HEK293 (cell line): ENCODE results near the gene AKAP14.

Experiments
- CTCF ChIA-PET: fragments of 350-600 bp; formaldehyde crosslinking; extraction: SDS; loops from one replicate; lab custom pipeline; 2021; ENCODE audit warnings: antibody characterized with exemption; lab: Yijun Ruan, JAX
- POLR2A ChIA-PET: fragments of 300-600 bp; formaldehyde crosslinking; extraction: SDS; loops from one replicate; lab custom pipeline; 2020; ENCODE audit warnings: antibody characterized with exemption, inconsistent platforms; lab: Yijun Ruan, JAX
- H3K27ac ChIP-seq: fragments of 200-500 bp; sonication (Bioruptor generic); 2 replicates; pipeline ENCODE4 v1.5.1; 2014; ENCODE audit warnings: low read depth, low read length, control low read depth, inconsistent platforms; ENCODE audit errors: extremely low read depth
- H3K36me3 ChIP-seq, 2 experiments: fragments of 200-500 bp in 1 of 2; sonication (Bioruptor generic) in 1 of 2; 1 replicate in 1 of 2; 2 replicates in 1 of 2; pipeline ENCODE4 v1.5.1; 2014 to 2017; ENCODE audit warnings: inconsistent platforms in 2 of 2, low read length in 2 of 2; ENCODE audit not compliant: control insufficient read depth in 2 of 2, insufficient read depth in 1 of 2
- H3K4me1 ChIP-seq: fragments of 200-500 bp; sonication (Bioruptor generic); 2 replicates; pipeline ENCODE4 v1.5.1; 2014; ENCODE audit warnings: mild to moderate bottlenecking, low read length, inconsistent platforms; ENCODE audit not compliant: control insufficient read depth, insufficient read depth
- H3K4me3 ChIP-seq: 2 replicates; pipeline ENCODE4 v1.5.1; 2011; ENCODE audit warnings: low read depth, mild to moderate bottlenecking, control low read depth, low read length, moderate library complexity
- H3K9me3 ChIP-seq: fragments of 200-500 bp; sonication (Bioruptor generic); 2 replicates; pipeline ENCODE4 v1.5.1; 2014; ENCODE audit warnings: low read depth, low read length, inconsistent platforms; ENCODE audit not compliant: control insufficient read depth, insufficient read depth
- BCL11B ChIP-seq: fragments of 450-650 bp; formaldehyde crosslinking; IDR thresholded peaks from 2 replicates; pipeline ENCODE4 v1.5.1; 2016; ENCODE audit warnings: low read depth, missing biosample characterization, missing genetic modification characterization
- FEZF1 ChIP-seq: fragments of 450-650 bp; formaldehyde crosslinking; IDR thresholded peaks from 2 replicates; pipeline ENCODE4 v1.5.1; 2016; ENCODE audit warnings: missing biosample characterization, missing genetic modification characterization
- IKZF3 ChIP-seq: fragments of 450-650 bp; IDR thresholded peaks from 2 replicates; pipeline ENCODE4 v1.5.0; 2018; ENCODE audit warnings: missing biosample characterization, mild to moderate bottlenecking, missing genetic modification characterization, moderate library complexity
- KLF10 ChIP-seq: fragments of 450-650 bp; IDR thresholded peaks from 2 replicates; pipeline ENCODE4 v1.5.1; 2018; ENCODE audit warnings: missing biosample characterization, mild to moderate bottlenecking, missing genetic modification characterization
- KLF16 ChIP-seq: fragments of 450-650 bp; formaldehyde crosslinking; IDR thresholded peaks from 2 replicates; pipeline ENCODE4 v1.5.1; 2017; ENCODE audit warnings: missing biosample characterization, missing genetic modification characterization
- TRIM28 ChIP-seq: IDR thresholded peaks from 2 replicates; pipeline ENCODE4 v1.6.1; 2011; ENCODE audit warnings: low read length, control low read depth, borderline replicate concordance
- ZBTB8A ChIP-seq: fragments of 450-650 bp; formaldehyde crosslinking; IDR thresholded peaks from 2 replicates; pipeline ENCODE4 v1.5.1; 2016; ENCODE audit warnings: missing biosample characterization, missing genetic modification characterization
- ZFP37 ChIP-seq: fragments of 450-650 bp; formaldehyde crosslinking; IDR thresholded peaks from 2 replicates; pipeline ENCODE4 v1.5.1; 2016; ENCODE audit warnings: missing biosample characterization, missing genetic modification characterization
- ZNF132 ChIP-seq: fragments of 450-650 bp; formaldehyde crosslinking; IDR thresholded peaks from 2 replicates; pipeline ENCODE4 v1.5.1; 2017; ENCODE audit warnings: missing biosample characterization, missing genetic modification characterization, borderline replicate concordance
- ZNF140 ChIP-seq: fragments of 450-650 bp; formaldehyde crosslinking; IDR thresholded peaks from 2 replicates; pipeline ENCODE4 v1.5.1; 2016; ENCODE audit warnings: missing biosample characterization, missing genetic modification characterization
- ZNF148 ChIP-seq: fragments of 450-650 bp; formaldehyde crosslinking; IDR thresholded peaks from 2 replicates; pipeline ENCODE4 v1.5.0; 2017; ENCODE audit warnings: missing biosample characterization, missing genetic modification characterization, borderline replicate concordance
- ZNF223 ChIP-seq: fragments of 450-650 bp; formaldehyde crosslinking; IDR thresholded peaks from 2 replicates; pipeline ENCODE4 v1.5.1; 2016; ENCODE audit warnings: missing biosample characterization, missing genetic modification characterization
- ZNF248 ChIP-seq: fragments of 450-650 bp; formaldehyde crosslinking; IDR thresholded peaks from 2 replicates; pipeline ENCODE4 v1.5.1; 2017; ENCODE audit warnings: missing biosample characterization, missing genetic modification characterization
- ZNF37A ChIP-seq: fragments of 450-650 bp; IDR thresholded peaks from 2 replicates; pipeline ENCODE4 v1.5.1; 2018; ENCODE audit warnings: missing biosample characterization, missing genetic modification characterization
- ZNF394 ChIP-seq: fragments of 450-650 bp; formaldehyde crosslinking; IDR thresholded peaks from 2 replicates; pipeline ENCODE4 v1.5.1; 2016; ENCODE audit warnings: missing biosample characterization, missing genetic modification characterization, mild to moderate bottlenecking, moderate library complexity, borderline replicate concordance
- ZNF426 ChIP-seq: fragments of 450-650 bp; formaldehyde crosslinking; IDR thresholded peaks from 2 replicates; pipeline ENCODE4 v1.5.1; 2017; ENCODE audit warnings: missing biosample characterization, missing genetic modification characterization, mild to moderate bottlenecking, inconsistent platforms, moderate library complexity
- ZNF513 ChIP-seq: fragments of 450-650 bp; IDR thresholded peaks from 2 replicates; pipeline ENCODE4 v1.5.1; 2018; ENCODE audit warnings: missing biosample characterization, missing genetic modification characterization
- ZNF561 ChIP-seq: fragments of 450-650 bp; IDR thresholded peaks from 2 replicates; pipeline ENCODE4 v1.5.1; 2018; ENCODE audit warnings: missing biosample characterization, missing genetic modification characterization, borderline replicate concordance
- ZNF610 ChIP-seq: fragments of 450-650 bp; formaldehyde crosslinking; IDR thresholded peaks from 2 replicates; pipeline ENCODE4 v1.5.1; 2016; ENCODE audit warnings: missing biosample characterization, missing genetic modification characterization, borderline replicate concordance
- ZNF624 ChIP-seq: fragments of 450-650 bp; formaldehyde crosslinking; IDR thresholded peaks from 2 replicates; pipeline ENCODE4 v1.5.1; 2017; ENCODE audit warnings: missing biosample characterization, missing genetic modification characterization
- ZNF629 ChIP-seq: fragments of 450-650 bp; formaldehyde crosslinking; IDR thresholded peaks from 2 replicates; pipeline ENCODE4 v1.5.1; 2017; ENCODE audit warnings: missing biosample characterization, missing genetic modification characterization
- ZNF677 ChIP-seq: fragments of 450-650 bp; IDR thresholded peaks from 2 replicates; pipeline ENCODE4 v1.5.0; 2018; ENCODE audit warnings: missing biosample characterization, mild to moderate bottlenecking, missing genetic modification characterization, moderate library complexity
- ZNF704 ChIP-seq: fragments of 450-650 bp; formaldehyde crosslinking; IDR thresholded peaks from 2 replicates; pipeline ENCODE4 v1.5.1; 2016; ENCODE audit warnings: missing biosample characterization, missing genetic modification characterization
- ZNF843 ChIP-seq: fragments of 450-650 bp; formaldehyde crosslinking; IDR thresholded peaks from 2 replicates; pipeline ENCODE4 v1.5.1; 2016; ENCODE audit warnings: missing biosample characterization, missing genetic modification characterization
- ZSCAN5A ChIP-seq: fragments of 450-650 bp; formaldehyde crosslinking; IDR thresholded peaks from 2 replicates; pipeline ENCODE4 v1.5.1; 2016; ENCODE audit warnings: missing biosample characterization, missing genetic modification characterization

AKAP14 gene

GRCh38 chrX:119871599-119872395 lies 23.9 kb upstream of the AKAP14 start, which contains the start of the genes NDUFA1 and RNF113A (continued):
- peak; percentile 30; the same call in 1 of the 2 replicates for TF ChIP-seq TRIM28
- no peak for TF ChIP-seq ZNF513
- peak; percentile 34; the same call in 1 of the 2 replicates for TF ChIP-seq ZNF610 (tag by site-specific recombination)
- TF ChIP-seq ZNF248 (tag by site-specific recombination) = no peak
- TF ChIP-seq ZNF677 (tag by site-specific recombination) = no peak
- TF ChIP-seq KLF10 = no peak
- peak; percentile 61; the same call in 1 of the 2 replicates for TF ChIP-seq BCL11B

GRCh38 chrX:119878740-119879139 lies 17.0 kb upstream of the AKAP14 start:
- Histone ChIP-seq H3K9me3 (no peaks in the 10 kb centered on the region), H3K4me1 (no peaks in the 10 kb centered on the region)
- POLR2A ChIA-PET = interaction anchor here (1.2 kb wide), 1 partner anchor 9 kb away, joined by 4 read pairs; no protein-coding TSS in a partner anchor
- TF ChIP-seq KLF16 (tag by site-specific recombination) (no peak), ZNF561 (tag by site-specific recombination) (no peak), ZNF843 (tag by site-specific recombination) (no peak), IKZF3 (tag by site-specific recombination) (no peak), ZNF132 (tag by site-specific recombination) (no peak), ZNF624 (tag by site-specific recombination) (no peak), ZNF140 (tag by site-specific recombination) (no peak), ZNF629 (no peak), ZNF223 (tag by site-specific recombination) (no peak), FEZF1 (tag by site-specific recombination) (no peak), ZBTB8A (tag by site-specific recombination) (no peak), ZNF704 (no peak), KLF10 (no peak), ZNF394 (no peak), ZSCAN5A (tag by site-specific recombination) (no peak), ZNF37A (tag by site-specific recombination) (no peak), ZNF426 (no peak), ZNF148 (tag by site-specific recombination) (no peak), ZFP37 (no peak)
- TF ChIP-seq, all 188 proteins: peak for 0
- Histone ChIP-seq H3K4me3 (no peak overlapping the region), H3K27ac (no peak overlapping the region), H3K36me3 (peaks cover 18 to 29% of the 10 kb centered on the region in 2 experiments)
- CTCF ChIA-PET = interaction anchor here (0.6 to 1.3 kb wide), 10 partner anchors 9 to 379 kb away, joined by 3 to 9 read pairs (median 4); no protein-coding TSS in a partner anchor
